NCI-H446 treated with DMSO at 0.1 percent for 48 hours (cell line): Measurements from ENCODE around the gene MAP4K5.

ENCODE experiments used
- DNase-seq: peaks from one replicate; lab custom pipeline; 2025; lab: John Stamatoyannopoulos, UW

The MAP4K5 gene

GRCh38 chr14:50399251-50400032 is 132.9 kb downstream of the MAP4K5 start:
- peak; percentile 21 for DNase-seq

GRCh38 chr14:50398189-50398580 is 134.2 kb downstream of the MAP4K5 start:
- no peak for DNase-seq

- DNase-seq = peak; percentile 45
Observed at GRCh38 chr14:50397390-50398188, 134.8 kb downstream of the MAP4K5 start.

- peak; percentile 46 for DNase-seq
Observed at GRCh38 chr14:50396631-50397389, 135.6 kb downstream of the MAP4K5 start, which contains the start of gene CDKL1. CDKL1 (minus strand) TSS chr14:50396881; CDS start chr14:50395868, 1,013 bp downstream.

GRCh38 chr14:50395448-50395847 is 136.9 kb downstream of the MAP4K5 start:
- DNase-seq = no peak

- no peak for DNase-seq
Observed at GRCh38 chr14:50394713-50395112, 137.7 kb downstream of the MAP4K5 start.

- DNase-seq = no peak
Observed at GRCh38 chr14:50389668-50390441, 142.5 kb downstream of the MAP4K5 start.

GRCh38 chr14:50388256-50388931 is 144.0 kb downstream of the MAP4K5 start:
- no peak for DNase-seq

- DNase-seq = no peak
Observed at GRCh38 chr14:50387548-50387947, 144.8 kb downstream of the MAP4K5 start.

GRCh38 chr14:50383618-50384225 is 148.6 kb downstream of the MAP4K5 start:
- DNase-seq = peak; percentile 39

- DNase-seq = no peak
Observed at GRCh38 chr14:50381823-50382287, 150.5 kb downstream of the MAP4K5 start.

GRCh38 chr14:50381008-50381407 is 151.4 kb downstream of the MAP4K5 start:
- no peak for DNase-seq

GRCh38 chr14:50380455-50380854 is 151.9 kb downstream of the MAP4K5 start:
- DNase-seq = no peak

GRCh38 chr14:50379563-50379962 is 152.8 kb downstream of the MAP4K5 start:
- DNase-seq = no peak

GRCh38 chr14:50377550-50378085 is 154.8 kb downstream of the MAP4K5 start:
- DNase-seq = no peak

GRCh38 chr14:50375760-50376159 is 156.6 kb downstream of the MAP4K5 start:
- DNase-seq = no peak

GRCh38 chr14:50373959-50374358 is 158.4 kb downstream of the MAP4K5 start:
- DNase-seq = no peak

GRCh38 chr14:50371546-50371945 is 160.8 kb downstream of the MAP4K5 start:
- no peak for DNase-seq
